OCI-M2 (cell line): ENCODE measurements around the gene ACTN4.
A peak's percentile ranks its signal among the peaks of the same experiment; 100 is the strongest.
"Not testable (repeated sequence)": the region's sequence is repeated elsewhere in the genome, so short reads cannot be mapped to it uniquely, and the experiment has no call there.

ENCODE experiments used
- DNase-seq: peaks from one replicate; lab custom pipeline; 2025; ENCODE audit not compliant: unreplicated experiment; lab: John Stamatoyannopoulos, UW

ACTN4 gene

GRCh38 chr19:38761884-38762389 is 114.5 kb downstream of the ACTN4 start:
- not testable (repeated sequence) for DNase-seq

DNA sequence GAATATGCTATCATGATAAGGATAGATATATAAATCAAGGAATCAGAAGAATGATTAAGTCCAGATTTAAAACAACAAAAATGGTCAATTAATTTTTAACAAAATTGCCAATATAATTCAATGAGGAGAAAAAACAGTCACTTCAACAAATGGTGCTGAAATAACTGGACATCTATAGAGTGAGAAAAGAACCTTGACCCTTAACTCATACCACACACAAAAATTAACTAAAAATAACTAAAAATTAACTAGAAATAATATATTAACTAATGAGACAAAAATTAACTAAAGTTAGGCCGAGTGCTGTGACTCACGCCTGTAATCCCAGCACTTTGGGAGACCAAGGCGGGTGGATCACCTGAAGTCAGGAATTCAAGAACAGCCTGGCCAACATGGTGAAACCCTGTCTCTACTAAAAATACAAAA is 116.4 kb downstream of the ACTN4 start:
- no peak for DNase-seq

GRCh38 chr19:38765214-38765613 is 117.8 kb downstream of the ACTN4 start:
- no peak for DNase-seq

DNA sequence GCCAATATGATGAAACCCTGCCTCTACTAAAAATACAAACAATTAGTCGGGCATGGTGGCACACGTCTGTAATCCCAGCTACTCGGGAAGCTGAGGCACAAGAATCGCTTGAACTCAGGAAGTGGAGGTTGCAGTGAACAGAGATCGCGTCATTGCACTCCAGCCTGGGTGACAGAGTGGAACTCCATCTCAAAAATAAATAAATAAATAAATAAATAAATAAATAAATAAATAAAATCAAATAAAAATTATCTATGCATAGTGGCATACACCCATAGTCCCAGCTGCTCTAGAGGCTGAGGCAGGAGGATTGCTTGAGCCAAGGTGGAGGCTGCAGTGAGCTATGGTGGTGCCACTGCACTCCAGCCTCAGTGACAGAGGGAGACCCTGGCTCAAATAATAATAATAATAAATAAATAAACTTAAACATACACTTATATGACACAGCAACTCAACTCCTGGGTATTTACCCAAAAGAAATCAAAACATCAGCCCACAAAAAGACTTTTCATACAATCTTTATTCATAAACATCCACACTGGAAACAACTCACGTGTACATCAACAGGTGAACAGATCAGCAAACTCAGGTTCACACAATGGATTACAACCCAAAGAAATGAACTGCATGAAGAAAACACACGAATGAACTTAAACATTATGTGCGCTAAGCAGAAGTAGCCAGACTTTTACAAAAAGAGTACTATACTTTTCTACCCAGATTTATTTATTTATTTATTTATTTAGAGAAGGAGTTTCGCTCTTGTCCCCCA is 119.0 kb downstream of the ACTN4 start:
- no peak for DNase-seq

- no peak for DNase-seq
These were observed 122.3 kb downstream of the ACTN4 start for GRCh38 chr19:38769635-38770211.

DNA sequence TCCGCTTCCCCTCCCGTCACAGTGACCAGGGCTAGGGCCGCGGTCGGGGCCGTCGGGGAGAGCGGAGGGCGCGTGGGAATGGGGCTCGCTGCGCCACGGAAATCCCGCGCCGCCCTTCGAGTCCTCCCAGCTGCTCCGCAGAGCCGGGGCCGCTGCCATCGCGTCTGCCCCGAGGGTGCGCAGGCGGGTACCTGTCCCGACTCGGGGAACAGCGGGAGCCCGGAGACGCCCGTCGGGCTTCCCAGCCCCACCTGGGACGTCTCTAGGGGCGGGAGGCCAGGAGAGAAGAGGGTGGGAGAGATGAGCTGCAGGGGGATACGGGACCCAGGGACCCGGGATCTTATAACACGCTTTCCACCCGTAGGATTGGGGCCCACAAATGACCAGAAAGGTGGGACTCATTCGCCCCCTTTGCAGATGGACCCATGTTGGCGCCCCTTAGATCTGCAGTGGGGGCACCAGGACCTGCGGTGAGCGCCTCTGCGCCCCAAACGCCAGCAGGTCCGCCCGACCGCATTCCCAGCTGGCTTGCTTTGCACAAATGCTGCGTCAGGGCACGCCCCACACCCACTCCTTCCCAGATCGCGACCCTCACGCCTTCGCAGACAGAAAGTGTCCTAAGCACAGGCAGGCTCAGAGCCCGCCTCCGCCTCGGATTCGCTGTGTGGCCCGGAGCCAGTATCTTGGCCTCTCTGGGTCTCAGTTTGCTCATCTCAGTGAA is 122.9 kb downstream of the ACTN4 start:
- not testable (repeated sequence) for DNase-seq

DNA sequence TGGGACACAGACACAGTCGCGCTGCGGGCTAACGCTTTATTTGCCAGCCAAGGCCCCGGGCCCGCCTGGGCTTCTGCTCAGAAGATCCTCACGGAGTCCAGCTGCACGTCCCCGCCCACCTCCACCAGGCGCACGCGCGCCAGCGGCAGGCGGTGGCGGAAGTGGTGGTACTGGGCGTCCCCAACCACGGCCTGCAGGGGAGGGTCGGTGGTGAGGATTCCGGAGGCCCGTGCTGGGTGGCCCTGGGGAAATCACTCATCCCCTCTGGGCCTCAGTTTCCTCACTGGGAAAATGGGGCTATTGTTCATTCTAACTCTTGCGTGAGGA is 123.5 kb downstream of the ACTN4 start:
- not testable (repeated sequence) for DNase-seq

GRCh38 chr19:38771569-38771968 is 124.1 kb downstream of the ACTN4 start:
- not testable (repeated sequence) for DNase-seq

DNA sequence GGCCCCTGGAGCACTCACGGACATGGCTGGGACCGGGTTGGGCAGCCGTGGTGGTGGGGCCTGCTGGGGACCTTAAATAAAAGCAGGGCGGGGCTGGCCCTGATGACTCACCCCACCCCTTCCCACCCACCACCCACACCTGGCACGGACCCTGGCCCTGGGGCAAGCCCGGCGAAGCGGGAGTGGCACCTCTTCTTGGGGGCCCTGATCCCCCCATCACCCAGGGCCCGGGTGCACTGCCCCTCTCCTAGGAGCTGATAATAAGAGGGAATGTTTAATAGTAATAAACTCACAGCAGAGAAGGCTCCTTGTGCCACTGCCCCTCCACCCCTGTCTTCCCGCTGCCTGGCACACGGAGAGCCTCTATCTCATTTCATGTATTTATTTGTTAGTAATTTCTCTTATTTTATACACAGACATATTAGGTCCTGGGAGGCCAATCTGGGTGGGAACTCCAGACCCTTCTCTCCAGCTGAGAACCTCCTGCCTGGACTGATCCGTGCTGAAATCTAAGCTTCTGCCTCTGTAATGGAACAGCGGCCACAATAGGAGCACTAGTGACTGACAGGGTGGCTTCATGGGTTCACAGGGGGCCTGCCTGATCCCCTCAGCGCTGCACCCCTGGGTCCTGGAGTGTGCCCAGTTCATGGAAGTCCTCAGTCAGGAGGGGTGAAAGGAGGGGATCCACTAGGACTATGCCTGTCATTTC is 126.2 kb downstream of the ACTN4 start, which contains the start of gene LGALS7:
Gene LGALS7 (minus strand): TSS at position 49 of the 709 bp plus-strand sequence. CDS start 25 bp downstream, at position 24.
- DNase-seq: no peak

GRCh38 chr19:38774181-38774950 is 126.9 kb downstream of the ACTN4 start:
- DNase-seq: no peak

DNA sequence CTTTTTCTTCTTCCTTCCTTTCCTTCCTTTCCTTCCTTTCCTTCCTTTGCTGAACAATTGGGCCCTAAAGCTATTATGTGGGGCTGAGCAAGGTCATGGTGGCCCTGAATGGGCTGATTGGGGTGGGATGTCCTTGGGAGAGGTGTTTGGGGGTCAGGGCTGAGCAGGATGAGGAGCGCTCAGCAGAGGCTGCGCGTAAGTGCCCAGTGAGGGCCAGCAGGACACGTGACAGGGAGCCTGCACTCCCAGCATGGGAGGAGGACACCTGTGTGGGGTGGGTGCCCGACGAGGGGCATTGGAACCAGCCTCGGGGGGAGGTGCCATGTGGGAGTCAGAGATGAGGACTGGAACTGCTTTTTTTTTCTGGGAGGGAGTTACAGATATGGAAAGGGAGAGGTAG is 131.3 kb downstream of the ACTN4 start:
- no peak for DNase-seq

GRCh38 chr19:38780443-38780842 is 133.0 kb downstream of the ACTN4 start:
- DNase-seq: no peak

GRCh38 chr19:38781058-38781457 is 133.6 kb downstream of the ACTN4 start:
- DNase-seq: peak; percentile 68
